Measurements from ENCODE around the gene YWHAE. TPM values are rescaled to one million over a fixed set of nuclear protein-coding genes. Genes with fewer than 3 reads are reported as not detected.

The YWHAE gene
- total RNA-seq, 1 donor from 2014 or later = 820 TPM

DNA sequence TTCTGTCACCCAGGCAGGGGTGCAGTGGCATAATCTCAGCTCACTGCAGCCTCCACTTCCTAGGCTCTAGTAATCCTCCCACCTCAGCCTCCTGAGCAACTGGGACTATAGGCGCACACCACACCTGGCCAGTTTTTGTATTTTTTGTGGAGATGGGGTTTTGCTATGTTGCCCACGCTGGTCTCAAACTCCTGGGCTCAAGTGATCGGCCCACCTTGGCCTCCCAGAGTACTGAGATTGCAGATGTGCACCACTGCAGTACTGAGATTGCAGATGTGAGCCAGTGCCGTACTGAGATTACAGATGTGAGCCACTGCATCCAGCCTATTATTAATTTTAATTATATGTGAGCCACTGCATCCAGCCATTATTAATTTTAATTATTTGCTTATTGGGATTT, 42.2 kb upstream of the YWHAE start:
- TF ChIP-seq, protein P1, sequence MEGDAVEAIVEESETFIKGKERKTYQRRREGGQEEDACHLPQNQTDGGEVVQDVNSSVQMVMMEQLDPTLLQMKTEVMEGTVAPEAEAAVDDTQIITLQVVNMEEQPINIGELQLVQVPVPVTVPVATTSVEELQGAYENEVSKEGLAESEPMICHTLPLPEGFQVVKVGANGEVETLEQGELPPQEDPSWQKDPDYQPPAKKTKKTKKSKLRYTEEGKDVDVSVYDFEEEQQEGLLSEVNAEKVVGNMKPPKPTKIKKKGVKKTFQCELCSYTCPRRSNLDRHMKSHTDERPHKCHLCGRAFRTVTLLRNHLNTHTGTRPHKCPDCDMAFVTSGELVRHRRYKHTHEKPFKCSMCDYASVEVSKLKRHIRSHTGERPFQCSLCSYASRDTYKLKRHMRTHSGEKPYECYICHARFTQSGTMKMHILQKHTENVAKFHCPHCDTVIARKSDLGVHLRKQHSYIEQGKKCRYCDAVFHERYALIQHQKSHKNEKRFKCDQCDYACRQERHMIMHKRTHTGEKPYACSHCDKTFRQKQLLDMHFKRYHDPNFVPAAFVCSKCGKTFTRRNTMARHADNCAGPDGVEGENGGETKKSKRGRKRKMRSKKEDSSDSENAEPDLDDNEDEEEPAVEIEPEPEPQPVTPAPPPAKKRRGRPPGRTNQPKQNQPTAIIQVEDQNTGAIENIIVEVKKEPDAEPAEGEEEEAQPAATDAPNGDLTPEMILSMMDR (IDR thresholded peaks at IDR 0.05; ENCODE audit: unreplicated experiment) = no peak
- DNase-seq (ENCODE audit: low spot score) = no peak
- H3K4me1 Mint-ChIP-seq (ENCODE audit: unreplicated experiment) = peaks cover 34% of the 10 kb centered on the region
- no peak overlapping the region for H3K27ac Mint-ChIP-seq (ENCODE audit: unreplicated experiment)
- no peaks in the 10 kb centered on the region for H3K9me3 Mint-ChIP-seq (ENCODE audit: unreplicated experiment)
- H3K27me3 Mint-ChIP-seq (ENCODE audit: unreplicated experiment) = peaks cover 4% of the 10 kb centered on the region
- H3K36me3 Mint-ChIP-seq (ENCODE audit: low read depth, unreplicated experiment) = peaks cover 31% of the 10 kb centered on the region
- H3K4me3 Mint-ChIP-seq (ENCODE audit: unreplicated experiment) = no peak overlapping the region

DNA sequence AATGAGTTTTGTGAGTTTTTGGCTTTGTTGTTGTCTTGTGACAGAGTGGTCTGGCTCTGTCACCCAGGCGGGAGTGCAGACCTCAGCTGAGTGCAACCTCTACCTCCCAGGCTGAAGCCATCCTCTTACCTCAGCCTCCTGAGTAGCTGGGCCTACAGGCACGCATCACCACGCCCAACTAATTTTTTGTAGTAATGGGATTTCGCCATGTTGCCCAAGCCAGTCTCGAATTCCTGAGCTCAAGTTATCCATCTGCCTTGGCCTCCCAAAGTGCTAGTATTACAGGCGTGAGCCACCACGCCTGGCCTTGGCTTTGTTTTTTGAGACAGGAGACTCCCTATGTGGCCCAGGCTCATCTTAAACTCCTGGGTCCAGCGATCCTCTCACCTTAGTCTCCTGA, 40.9 kb upstream of the YWHAE start:
- Mint-ChIP-seq H3K36me3 (ENCODE audit: low read depth, unreplicated experiment) (peaks cover 33% of the 10 kb centered on the region), H3K4me3 (ENCODE audit: unreplicated experiment) (no peak overlapping the region), H3K27me3 (ENCODE audit: unreplicated experiment) (peaks cover 6% of the 10 kb centered on the region), H3K9me3 (ENCODE audit: unreplicated experiment) (no peaks in the 10 kb centered on the region), H3K27ac (ENCODE audit: unreplicated experiment) (no peak overlapping the region), H3K4me1 (ENCODE audit: unreplicated experiment) (peaks cover 33% of the 10 kb centered on the region)
- no peak for DNase-seq (ENCODE audit: low spot score)
- TF ChIP-seq, protein P1 (IDR thresholded peaks at IDR 0.05; ENCODE audit: unreplicated experiment) = no peak

- H3K4me1 Mint-ChIP-seq (ENCODE audit: unreplicated experiment) = peaks cover 31% of the 10 kb centered on the region
- TF ChIP-seq, protein P1 (IDR thresholded peaks at IDR 0.05; ENCODE audit: unreplicated experiment) = no peak
- H3K36me3 Mint-ChIP-seq (ENCODE audit: low read depth, unreplicated experiment) = peaks cover 38% of the 10 kb centered on the region
- peaks cover 6% of the 10 kb centered on the region for H3K27me3 Mint-ChIP-seq (ENCODE audit: unreplicated experiment)
- peak overlapping the region; percentile 80 for H3K27ac Mint-ChIP-seq (ENCODE audit: unreplicated experiment)
- no peaks in the 10 kb centered on the region for H3K9me3 Mint-ChIP-seq (ENCODE audit: unreplicated experiment)
- no peak overlapping the region for H3K4me3 Mint-ChIP-seq (ENCODE audit: unreplicated experiment)
- DNase-seq (ENCODE audit: low spot score) = no peak
These were observed 38.6 kb upstream of the YWHAE start for GRCh38 chr17:1438593-1439083.

DNA sequence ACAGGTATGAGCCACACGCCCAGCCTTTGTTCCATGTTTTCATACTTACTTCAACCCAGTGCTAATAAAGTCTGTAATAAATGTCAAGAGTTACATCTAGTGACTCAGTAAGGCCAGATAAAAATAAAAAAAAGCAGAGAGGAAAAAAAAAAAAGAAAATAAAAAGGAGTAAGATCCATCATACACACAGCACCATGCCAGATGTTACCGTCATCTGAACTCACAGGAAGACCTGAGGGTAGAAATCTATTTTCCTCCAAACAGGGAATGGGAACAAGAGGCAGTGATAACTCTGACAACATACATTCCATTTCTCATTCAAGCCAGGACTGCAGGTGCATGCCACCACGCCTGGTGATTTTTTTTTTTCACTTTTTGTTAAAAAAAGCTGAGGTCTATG, 35.3 kb upstream of the YWHAE start:
- Mint-ChIP-seq H3K9me3 (ENCODE audit: unreplicated experiment) (no peaks in the 10 kb centered on the region), H3K4me1 (ENCODE audit: unreplicated experiment) (peaks cover 47% of the 10 kb centered on the region), H3K27me3 (ENCODE audit: unreplicated experiment) (peaks cover 3% of the 10 kb centered on the region), H3K27ac (ENCODE audit: unreplicated experiment) (no peak overlapping the region), H3K36me3 (ENCODE audit: low read depth, unreplicated experiment) (peaks cover 53% of the 10 kb centered on the region), H3K4me3 (ENCODE audit: unreplicated experiment) (peak overlapping the region; percentile 47)
- DNase-seq (ENCODE audit: low spot score) = no peak
- TF ChIP-seq, protein P1 (IDR thresholded peaks at IDR 0.05; ENCODE audit: unreplicated experiment) = no peak

GRCh38 chr17:1434150-1434549, 34.1 kb upstream of the YWHAE start:
- TF ChIP-seq, protein P1 (IDR thresholded peaks at IDR 0.05; ENCODE audit: unreplicated experiment) = no peak
- no peaks in the 10 kb centered on the region for H3K9me3 Mint-ChIP-seq (ENCODE audit: unreplicated experiment)
- H3K27me3 Mint-ChIP-seq (ENCODE audit: unreplicated experiment) = peaks cover 3% of the 10 kb centered on the region
- no peak overlapping the region for H3K27ac Mint-ChIP-seq (ENCODE audit: unreplicated experiment)
- DNase-seq (ENCODE audit: low spot score) = no peak
- peaks cover 53% of the 10 kb centered on the region for H3K36me3 Mint-ChIP-seq (ENCODE audit: low read depth, unreplicated experiment)
- no peak overlapping the region for H3K4me3 Mint-ChIP-seq (ENCODE audit: unreplicated experiment)
- peaks cover 47% of the 10 kb centered on the region for H3K4me1 Mint-ChIP-seq (ENCODE audit: unreplicated experiment)
